Measurements from ENCODE around the gene HDGFL1. TPM values are rescaled to one million over a fixed set of nuclear protein-coding genes. Genes with fewer than 3 reads are reported as not detected.

HDGFL1 gene
- total RNA-seq, 1 experiment from 2014 or later = not detected

DNA sequence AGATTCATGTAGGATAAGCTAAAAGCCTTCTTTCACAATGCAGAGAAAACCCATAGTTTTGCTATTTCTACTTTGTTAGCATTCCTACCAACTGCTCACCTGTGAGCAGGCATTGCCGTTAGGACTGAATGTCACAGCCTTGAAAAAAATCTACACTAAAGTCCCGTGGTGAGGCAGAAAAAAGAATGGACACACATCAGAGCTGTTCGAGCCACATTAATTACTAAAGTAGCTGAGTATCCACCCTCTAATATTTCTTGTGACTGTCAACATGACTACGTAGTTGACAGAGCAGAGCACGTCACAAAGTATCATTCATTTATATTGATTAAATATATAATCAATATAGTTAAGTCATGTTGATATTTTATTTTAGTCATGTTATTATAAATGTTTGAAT lies 10.1 kb downstream of the HDGFL1 start:
- Histone ChIP-seq H3K4me3 (ENCODE audit: low read length) (no peak overlapping the region), H3K9me3 (ENCODE audit: low read length) (no peaks in the 10 kb centered on the region), H2AFZ (ENCODE audit: low read length) (no peak overlapping the region), H3K9ac (ENCODE audit: low read length) (no peak overlapping the region), H3K27ac (ENCODE audit: low read length) (no peak overlapping the region), H4K20me1 (ENCODE audit: insufficient read depth, low read depth, low read length) (no peaks in the 10 kb centered on the region), H3K4me1 (ENCODE audit: low read length) (no peaks in the 10 kb centered on the region), H3K9me2 (replicated peaks; ENCODE audit: insufficient read depth, low read length) (peaks cover 3% of the 10 kb centered on the region; the same call in 1 of the 2 replicates), H3K36me3 (ENCODE audit: insufficient read depth, low read length) (no peaks in the 10 kb centered on the region), H3K79me2 (ENCODE audit: low read length) (no peaks in the 10 kb centered on the region), H3K4me2 (ENCODE audit: low read depth, low read length, poor library complexity, severe bottlenecking) (no peak overlapping the region), H3K27me3 (ENCODE audit: low read length) (no peaks in the 10 kb centered on the region)
- DNase-seq = no peak

DNA sequence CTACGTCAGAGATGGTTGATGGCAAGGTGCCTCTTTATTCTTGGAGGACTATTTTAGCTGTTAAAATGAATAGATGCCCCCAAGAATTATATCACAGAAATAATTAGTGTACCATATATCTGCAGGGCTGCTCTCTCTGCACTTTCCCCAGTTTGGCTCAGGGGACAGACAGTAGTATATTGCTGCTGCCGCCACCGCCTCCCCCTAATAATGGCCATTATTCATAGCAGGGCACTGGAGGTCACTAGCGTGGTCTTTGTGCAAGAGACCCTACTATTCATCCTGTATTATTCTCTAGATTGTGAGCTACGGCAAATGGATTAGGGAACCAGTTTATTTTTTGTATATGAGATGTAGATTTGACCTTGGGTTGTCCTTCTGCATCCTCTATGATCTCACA lies 11.0 kb downstream of the HDGFL1 start:
- Histone ChIP-seq H3K9me2 (replicated peaks; ENCODE audit: insufficient read depth, low read length) (peaks cover 3% of the 10 kb centered on the region; the same call in 1 of the 2 replicates), H3K4me2 (ENCODE audit: low read depth, low read length, poor library complexity, severe bottlenecking) (no peak overlapping the region), H2AFZ (ENCODE audit: low read length) (no peak overlapping the region), H3K36me3 (ENCODE audit: insufficient read depth, low read length) (no peaks in the 10 kb centered on the region), H3K9me3 (ENCODE audit: low read length) (no peaks in the 10 kb centered on the region), H3K4me1 (ENCODE audit: low read length) (no peaks in the 10 kb centered on the region), H3K4me3 (ENCODE audit: low read length) (no peak overlapping the region), H4K20me1 (ENCODE audit: insufficient read depth, low read depth, low read length) (no peaks in the 10 kb centered on the region), H3K9ac (ENCODE audit: low read length) (no peak overlapping the region), H3K27me3 (ENCODE audit: low read length) (no peaks in the 10 kb centered on the region), H3K79me2 (ENCODE audit: low read length) (no peaks in the 10 kb centered on the region), H3K27ac (ENCODE audit: low read length) (no peak overlapping the region)
- DNase-seq = no peak

DNA sequence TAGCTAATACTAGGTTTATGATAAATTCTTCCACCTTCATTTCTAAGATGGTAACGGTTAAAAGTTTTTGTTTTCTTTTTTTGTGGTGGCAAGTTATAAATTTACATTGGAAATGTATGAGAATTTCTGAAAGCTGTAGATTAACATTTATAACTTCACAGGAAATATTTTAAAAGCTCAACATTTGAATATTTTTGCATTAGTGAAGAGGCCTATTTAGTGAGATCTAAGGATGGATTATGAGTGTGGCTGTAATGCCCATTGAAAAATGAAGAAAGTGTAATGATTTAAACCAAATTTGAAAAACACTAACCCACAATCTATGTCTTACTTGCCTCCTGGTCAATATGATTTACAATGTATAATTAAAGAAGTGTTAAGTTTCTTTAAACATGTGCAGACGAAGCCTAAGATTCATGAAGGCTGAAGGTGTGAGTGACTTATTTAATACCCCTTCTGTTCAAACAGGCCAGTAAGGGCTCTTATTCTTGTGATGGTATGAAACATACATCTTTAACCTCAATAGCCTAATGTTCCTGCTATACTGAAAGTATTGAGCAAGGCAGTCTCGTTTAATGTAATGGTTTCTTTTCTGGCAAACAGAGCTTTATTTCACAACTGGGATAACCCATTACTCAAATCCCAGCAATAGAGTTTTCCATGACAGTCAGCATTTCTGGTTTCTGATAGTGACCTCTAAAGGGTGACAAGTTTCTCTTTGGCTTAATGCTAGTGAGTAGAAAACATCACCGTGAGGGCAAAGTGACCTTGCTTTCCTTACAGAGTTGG lies 13.2 kb downstream of the HDGFL1 start:
- Histone ChIP-seq H3K27me3 (ENCODE audit: low read length) (no peaks in the 10 kb centered on the region), H3K4me1 (ENCODE audit: low read length) (no peaks in the 10 kb centered on the region), H3K4me3 (ENCODE audit: low read length) (no peak overlapping the region), H2AFZ (ENCODE audit: low read length) (no peak overlapping the region), H3K79me2 (ENCODE audit: low read length) (no peaks in the 10 kb centered on the region), H3K9ac (ENCODE audit: low read length) (no peak overlapping the region), H4K20me1 (ENCODE audit: insufficient read depth, low read depth, low read length) (no peaks in the 10 kb centered on the region), H3K4me2 (ENCODE audit: low read depth, low read length, poor library complexity, severe bottlenecking) (no peak overlapping the region), H3K9me3 (ENCODE audit: low read length) (no peaks in the 10 kb centered on the region), H3K9me2 (replicated peaks; ENCODE audit: insufficient read depth, low read length) (0 out of 2 replicates have a peak, but pooled peaks cover 3% of the 10 kb centered on the region), H3K36me3 (ENCODE audit: insufficient read depth, low read length) (no peaks in the 10 kb centered on the region), H3K27ac (ENCODE audit: low read length) (no peak overlapping the region)
- no peak for DNase-seq

DNA sequence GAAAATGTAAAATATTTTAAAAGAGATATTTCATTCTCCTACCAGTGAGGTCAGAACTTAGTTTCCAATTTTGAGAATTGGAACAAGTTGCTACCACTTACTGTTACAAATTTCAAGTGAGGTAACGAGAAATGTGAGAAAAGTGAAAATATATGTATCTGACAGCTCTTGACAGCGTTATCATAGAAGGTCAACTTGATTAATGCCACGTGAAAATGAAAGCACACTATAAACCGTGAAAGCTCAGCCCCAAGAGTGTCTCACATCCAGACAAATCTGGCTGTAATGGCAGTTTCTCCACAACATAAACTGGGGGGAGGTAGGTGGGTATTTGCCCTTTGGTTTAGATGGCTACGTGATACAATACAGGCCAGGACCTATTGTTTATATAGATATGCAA lies 13.9 kb downstream of the HDGFL1 start:
- H3K9me3 ChIP-seq (ENCODE audit: low read length) = no peaks in the 10 kb centered on the region
- H3K4me1 ChIP-seq (ENCODE audit: low read length) = no peaks in the 10 kb centered on the region
- H3K9me2 ChIP-seq (replicated peaks; ENCODE audit: insufficient read depth, low read length) = 0 out of 2 replicates have a peak, but pooled peaks cover 3% of the 10 kb centered on the region
- no peak overlapping the region for H3K4me2 ChIP-seq (ENCODE audit: low read depth, low read length, poor library complexity, severe bottlenecking)
- no peaks in the 10 kb centered on the region for H3K36me3 ChIP-seq (ENCODE audit: insufficient read depth, low read length)
- H3K27ac ChIP-seq (ENCODE audit: low read length) = no peak overlapping the region
- H4K20me1 ChIP-seq (ENCODE audit: insufficient read depth, low read depth, low read length) = no peaks in the 10 kb centered on the region
- no peak overlapping the region for H3K9ac ChIP-seq (ENCODE audit: low read length)
- DNase-seq = no peak
- H3K27me3 ChIP-seq (ENCODE audit: low read length) = no peaks in the 10 kb centered on the region
- H3K4me3 ChIP-seq (ENCODE audit: low read length) = no peak overlapping the region
- no peak overlapping the region for H2AFZ ChIP-seq (ENCODE audit: low read length)
- no peaks in the 10 kb centered on the region for H3K79me2 ChIP-seq (ENCODE audit: low read length)

GRCh38 chr6:22583927-22584326 lies 14.6 kb downstream of the HDGFL1 start:
- Histone ChIP-seq H3K79me2 (ENCODE audit: low read length) (no peaks in the 10 kb centered on the region), H3K27me3 (ENCODE audit: low read length) (no peaks in the 10 kb centered on the region), H3K4me1 (ENCODE audit: low read length) (no peaks in the 10 kb centered on the region), H3K36me3 (ENCODE audit: insufficient read depth, low read length) (no peaks in the 10 kb centered on the region), H3K9me3 (ENCODE audit: low read length) (no peaks in the 10 kb centered on the region), H3K27ac (ENCODE audit: low read length) (no peak overlapping the region), H2AFZ (ENCODE audit: low read length) (no peak overlapping the region), H4K20me1 (ENCODE audit: insufficient read depth, low read depth, low read length) (no peaks in the 10 kb centered on the region), H3K9me2 (replicated peaks; ENCODE audit: insufficient read depth, low read length) (0 out of 2 replicates have a peak, but pooled peaks cover 3% of the 10 kb centered on the region), H3K4me2 (ENCODE audit: low read depth, low read length, poor library complexity, severe bottlenecking) (no peak overlapping the region), H3K4me3 (ENCODE audit: low read length) (no peak overlapping the region), H3K9ac (ENCODE audit: low read length) (no peak overlapping the region)
- no peak for DNase-seq

GRCh38 chr6:22589118-22589517 lies 19.8 kb downstream of the HDGFL1 start:
- no peaks in the 10 kb centered on the region for H3K4me1 ChIP-seq (ENCODE audit: low read length)
- H3K9me2 ChIP-seq (replicated peaks; ENCODE audit: insufficient read depth, low read length) = no peaks in the 10 kb centered on the region
- no peaks in the 10 kb centered on the region for H3K36me3 ChIP-seq (ENCODE audit: insufficient read depth, low read length)
- no peak overlapping the region for H3K9ac ChIP-seq (ENCODE audit: low read length)
- H3K27me3 ChIP-seq (ENCODE audit: low read length) = no peaks in the 10 kb centered on the region
- no peak overlapping the region for H3K4me3 ChIP-seq (ENCODE audit: low read length)
- no peak for DNase-seq
- H3K27ac ChIP-seq (ENCODE audit: low read length) = no peak overlapping the region
- no peak overlapping the region for H2AFZ ChIP-seq (ENCODE audit: low read length)
- H4K20me1 ChIP-seq (ENCODE audit: insufficient read depth, low read depth, low read length) = no peaks in the 10 kb centered on the region
- no peaks in the 10 kb centered on the region for H3K79me2 ChIP-seq (ENCODE audit: low read length)
- no peaks in the 10 kb centered on the region for H3K9me3 ChIP-seq (ENCODE audit: low read length)
- H3K4me2 ChIP-seq (ENCODE audit: low read depth, low read length, poor library complexity, severe bottlenecking) = no peak overlapping the region

DNA sequence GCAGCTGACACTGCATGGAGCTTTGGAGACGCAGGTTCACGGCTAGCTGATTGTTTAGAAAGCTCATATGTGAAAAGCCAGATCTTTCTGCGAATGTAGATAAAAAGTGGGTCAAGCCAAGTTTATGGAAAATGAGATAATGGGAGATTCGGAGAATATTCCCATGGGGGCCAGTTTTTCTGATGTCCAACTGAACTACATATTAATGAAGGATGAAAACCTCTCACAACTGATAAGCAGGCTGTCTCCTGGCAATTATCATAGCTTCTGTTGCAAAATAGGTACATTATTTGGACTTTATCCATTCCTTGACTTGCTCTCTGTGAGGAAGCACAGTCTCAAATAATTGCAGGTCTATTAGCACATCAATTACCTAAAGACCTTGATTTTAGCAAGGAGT lies 21.1 kb downstream of the HDGFL1 start:
- no peak overlapping the region for H2AFZ ChIP-seq (ENCODE audit: low read length)
- H3K27me3 ChIP-seq (ENCODE audit: low read length) = no peaks in the 10 kb centered on the region
- H4K20me1 ChIP-seq (ENCODE audit: insufficient read depth, low read depth, low read length) = no peaks in the 10 kb centered on the region
- no peak overlapping the region for H3K9ac ChIP-seq (ENCODE audit: low read length)
- no peak overlapping the region for H3K27ac ChIP-seq (ENCODE audit: low read length)
- no peak overlapping the region for H3K4me3 ChIP-seq (ENCODE audit: low read length)
- DNase-seq = no peak
- H3K79me2 ChIP-seq (ENCODE audit: low read length) = no peaks in the 10 kb centered on the region
- no peaks in the 10 kb centered on the region for H3K9me3 ChIP-seq (ENCODE audit: low read length)
- no peaks in the 10 kb centered on the region for H3K9me2 ChIP-seq (replicated peaks; ENCODE audit: insufficient read depth, low read length)
- H3K4me2 ChIP-seq (ENCODE audit: low read depth, low read length, poor library complexity, severe bottlenecking) = no peak overlapping the region
- no peaks in the 10 kb centered on the region for H3K36me3 ChIP-seq (ENCODE audit: insufficient read depth, low read length)
- no peaks in the 10 kb centered on the region for H3K4me1 ChIP-seq (ENCODE audit: low read length)

- H3K4me2 ChIP-seq (ENCODE audit: low read depth, low read length, poor library complexity, severe bottlenecking) = no peak overlapping the region
- no peaks in the 10 kb centered on the region for H3K27me3 ChIP-seq (ENCODE audit: low read length)
- H3K9me2 ChIP-seq (replicated peaks; ENCODE audit: insufficient read depth, low read length) = no peaks in the 10 kb centered on the region
- no peaks in the 10 kb centered on the region for H3K9me3 ChIP-seq (ENCODE audit: low read length)
- no peaks in the 10 kb centered on the region for H4K20me1 ChIP-seq (ENCODE audit: insufficient read depth, low read depth, low read length)
- no peak overlapping the region for H3K4me3 ChIP-seq (ENCODE audit: low read length)
- no peak for DNase-seq
- H3K27ac ChIP-seq (ENCODE audit: low read length) = no peak overlapping the region
- H3K79me2 ChIP-seq (ENCODE audit: low read length) = no peaks in the 10 kb centered on the region
- no peak overlapping the region for H3K9ac ChIP-seq (ENCODE audit: low read length)
- no peak overlapping the region for H2AFZ ChIP-seq (ENCODE audit: low read length)
- H3K36me3 ChIP-seq (ENCODE audit: insufficient read depth, low read length) = no peaks in the 10 kb centered on the region
- H3K4me1 ChIP-seq (ENCODE audit: low read length) = no peaks in the 10 kb centered on the region
These were observed 24.5 kb downstream of the HDGFL1 start for GRCh38 chr6:22593895-22594294.

All from Karpas-422 (cell line).